Stimulated activated CD8-positive, alpha-beta memory T cell treated with anti-CD3 and anti-CD28 coated beads, Interleukin-7, amount 100 ng/mL, for 1 hour (primary cell): ENCODE results near the gene SAMD5.

Source experiments
- DNase-seq, 2 donors: peaks; one replicate each; pipeline ENCODE4 v3.0.0-alpha.2; 2020; ENCODE audit warnings: low read depth in 2 of 2

The SAMD5 gene

GRCh38 chr6:147618927-147619326 is 110.4 kb downstream of the SAMD5 start:
- DNase-seq, result no peak
